Activated naive CD4-positive, alpha-beta T cell treated with anti-CD3 and anti-CD28 coated beads, Interleukin-2, amount 50 U/mL, for 72 hours (primary cell): ENCODE data around the gene VAV3. TPM values are rescaled to one million over a fixed set of nuclear protein-coding genes. Genes with fewer than 3 reads are reported as not detected.
A peak's percentile ranks its signal among the peaks of the same experiment; 100 is the strongest.

Experiments
- ATAC-seq, 2 donors: fragments of 150-1000 bp; cut with Tn5 transposase; 2 replicates each; pipeline ENCODE4 v1.10.0; 2021; ENCODE audit warnings: mild to moderate bottlenecking in 2 of 2, moderate library complexity in 2 of 2
- DNase-seq, 2 donors: peaks; one replicate each; pipeline ENCODE4 v3.0.0; 2021 to 2022; ENCODE audit warnings: low spot score in 2 of 2
- H3K27ac Mint-ChIP-seq, 2 donors: one replicate each; pipeline ENCODE4 v1.8.0; 2022; ENCODE audit warnings: mild to moderate bottlenecking in 2 of 2, mixed read lengths in 2 of 2
- H3K36me3 Mint-ChIP-seq, 2 donors: one replicate each; pipeline ENCODE4 v1.8.0; 2022; ENCODE audit warnings: mixed read lengths in 2 of 2
- H3K9me3 Mint-ChIP-seq, 2 donors: one replicate each; pipeline ENCODE4 v1.8.0; 2022; ENCODE audit warnings: mixed read lengths in 2 of 2
- total RNA-seq, 2 donors: library from RNA; stranded (reverse); gene quantifications; one replicate each; pipeline ENCODE4 v1.2.3, GENCODE V29; 2022

Gene VAV3
- total RNA-seq, 2 donors from 2014 or later = 1.8 to 4.7 TPM

DNA sequence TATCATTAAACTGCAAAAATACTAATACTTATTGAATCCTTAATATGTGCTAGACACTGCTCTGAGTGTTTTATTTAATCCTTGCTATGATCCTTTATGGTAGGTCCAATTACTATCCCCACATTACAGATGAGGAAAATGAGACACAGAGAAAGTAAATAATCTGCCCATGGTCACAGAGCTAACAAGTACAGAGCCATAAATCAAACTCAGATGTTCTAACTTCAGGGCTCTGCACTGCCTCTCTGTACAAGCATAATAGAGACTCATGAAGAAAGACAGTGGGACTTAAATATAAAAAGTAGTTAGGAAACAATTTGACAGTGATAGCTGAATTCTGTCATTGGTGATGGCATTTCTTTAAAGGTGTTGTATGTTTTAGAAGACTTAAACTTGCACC lies 346.4 kb downstream of the VAV3 start:
- no peak for DNase-seq
- no peak for ATAC-seq
- peaks cover under 1 to 8% of the 10 kb centered on the region in 2 donors for H3K9me3 Mint-ChIP-seq
- no peak overlapping the region for H3K27ac Mint-ChIP-seq
- H3K36me3 Mint-ChIP-seq = peaks cover 10 to 28% of the 10 kb centered on the region in 2 donors

DNA sequence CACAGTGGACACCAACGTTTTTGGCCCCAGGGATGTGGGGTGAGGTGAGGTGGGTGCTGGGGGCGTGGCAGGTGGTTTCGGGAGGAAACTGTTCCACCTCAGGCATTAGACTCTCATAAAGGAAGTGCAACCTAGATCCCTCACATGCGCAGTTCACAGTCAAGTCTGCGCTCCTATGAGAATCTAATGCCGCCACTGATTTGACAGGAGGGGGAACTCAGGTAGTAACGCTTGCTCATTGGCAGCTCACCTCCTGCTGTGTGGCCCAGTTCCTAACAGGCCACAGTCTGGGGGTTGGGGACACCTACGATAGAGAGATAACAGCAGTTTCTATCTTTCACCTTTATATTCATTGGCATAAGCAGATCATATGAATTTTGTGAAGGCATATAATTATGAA lies 347.1 kb downstream of the VAV3 start:
- H3K36me3 Mint-ChIP-seq = peaks cover 16 to 32% of the 10 kb centered on the region in 2 donors
- ATAC-seq (no peak), DNase-seq (no peak)
- peaks cover 6 to 11% of the 10 kb centered on the region in 2 donors for H3K9me3 Mint-ChIP-seq
- H3K27ac Mint-ChIP-seq = no peak overlapping the region

DNA sequence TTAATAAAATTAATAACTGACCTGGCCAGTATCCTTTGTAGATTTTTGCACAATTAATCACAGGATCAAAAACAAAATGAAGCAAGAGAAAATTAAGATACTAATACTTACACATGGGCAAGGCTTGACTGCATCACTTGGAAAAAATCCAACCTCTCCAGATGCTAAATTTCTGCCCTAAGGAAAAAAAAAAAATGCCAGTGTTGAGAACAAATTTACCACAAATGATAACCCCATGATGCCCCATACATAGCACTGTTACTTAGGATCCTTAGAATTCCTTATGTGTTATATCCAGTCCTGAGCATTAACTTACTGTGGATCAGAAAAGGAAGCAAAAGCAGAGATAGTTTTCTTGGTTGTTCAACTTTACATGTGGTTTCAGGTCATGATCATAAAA lies 347.5 kb downstream of the VAV3 start:
- peaks cover 20 to 37% of the 10 kb centered on the region in 2 donors for H3K36me3 Mint-ChIP-seq
- DNase-seq = no peak
- H3K27ac Mint-ChIP-seq = no peak overlapping the region
- ATAC-seq = no peak
- peaks cover 6 to 15% of the 10 kb centered on the region in 2 donors for H3K9me3 Mint-ChIP-seq

DNA sequence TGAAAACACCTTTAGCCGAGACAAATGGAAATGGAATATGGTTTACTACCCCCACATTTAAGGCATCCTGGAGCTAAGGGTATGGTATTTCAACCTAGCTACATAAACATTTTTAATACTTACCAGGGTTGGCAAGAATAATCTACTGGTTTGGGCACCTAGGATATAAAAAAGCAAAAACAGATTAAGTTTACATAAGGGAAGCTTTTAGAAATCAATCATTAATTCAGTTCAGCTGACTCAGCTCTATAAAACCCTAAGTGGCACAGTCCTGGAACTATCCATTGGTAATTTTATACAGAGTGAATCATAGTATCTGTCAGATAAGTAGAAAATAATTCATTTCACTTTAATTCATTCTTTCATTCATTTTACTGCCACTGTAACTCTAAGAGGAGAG lies 355.2 kb downstream of the VAV3 start:
- H3K9me3 Mint-ChIP-seq = peaks cover 10 to 20% of the 10 kb centered on the region in 2 donors
- no peak for DNase-seq
- ATAC-seq = no peak
- no peak overlapping the region for H3K27ac Mint-ChIP-seq
- peaks cover 13 to 37% of the 10 kb centered on the region in 2 donors for H3K36me3 Mint-ChIP-seq

DNA sequence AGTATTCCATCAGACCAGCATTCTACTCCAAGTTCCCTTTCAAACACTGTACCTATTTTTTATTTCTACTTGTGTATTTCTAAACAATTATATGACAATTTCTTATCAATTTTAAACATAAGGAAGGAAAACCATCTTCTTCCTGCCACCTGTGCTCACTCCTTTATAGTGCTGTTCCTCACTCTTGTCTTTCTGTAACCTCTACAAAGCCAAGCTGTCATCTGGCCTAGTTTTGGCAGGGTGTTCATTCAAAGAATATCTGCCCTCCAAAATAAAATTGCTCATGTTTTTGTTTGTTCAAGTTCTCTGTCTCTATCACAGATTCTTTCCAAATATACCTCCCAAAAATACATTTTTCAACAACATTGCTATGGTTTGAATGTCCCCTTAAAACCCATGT lies 360.2 kb downstream of the VAV3 start:
- H3K36me3 Mint-ChIP-seq = peaks cover 0 to 21% of the 10 kb centered on the region in 2 donors
- peak overlapping the region in 1 of 2 donors; percentile 27 for H3K27ac Mint-ChIP-seq
- H3K9me3 Mint-ChIP-seq = peaks cover 4 to 8% of the 10 kb centered on the region in 2 donors
- no peak for DNase-seq
- no peak for ATAC-seq

DNA sequence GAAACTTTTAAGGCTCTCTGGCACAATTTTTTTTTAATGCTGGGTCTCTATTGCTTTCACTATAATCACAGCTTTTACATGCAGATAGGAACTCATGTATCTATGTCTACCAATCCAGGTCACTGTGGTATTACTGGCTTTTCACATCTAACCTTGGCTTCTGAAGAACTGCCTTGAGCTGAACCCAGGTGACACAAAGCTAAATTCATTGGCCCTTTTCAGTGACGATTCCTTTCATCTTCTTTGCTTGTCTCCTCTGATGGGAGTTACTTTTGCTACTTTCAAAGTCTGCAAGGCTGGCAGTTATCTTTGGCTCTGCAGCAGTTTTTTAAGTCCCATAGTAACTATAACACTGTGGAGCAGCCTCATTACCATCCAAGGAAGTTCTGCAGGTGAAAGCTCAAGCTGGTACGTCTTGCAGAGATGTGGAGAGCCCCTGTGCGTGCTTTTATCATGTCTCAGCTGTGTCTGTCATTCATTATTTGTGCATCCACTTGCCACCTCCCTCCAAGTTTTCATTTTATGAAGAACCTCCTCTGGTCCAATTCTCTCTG lies 364.3 kb downstream of the VAV3 start:
- Mint-ChIP-seq H3K36me3 (peaks cover 0 to 11% of the 10 kb centered on the region in 2 donors), H3K9me3 (no peaks in the 10 kb centered on the region), H3K27ac (no peak overlapping the region)
- ATAC-seq (no peak), DNase-seq (no peak)

GRCh38 chr1:107599220-107599619 lies 365.8 kb downstream of the VAV3 start:
- DNase-seq (no peak), ATAC-seq (no peak)
- H3K9me3 Mint-ChIP-seq = no peaks in the 10 kb centered on the region
- no peak overlapping the region for H3K27ac Mint-ChIP-seq
- H3K36me3 Mint-ChIP-seq = peaks cover 0 to 11% of the 10 kb centered on the region in 2 donors

- Mint-ChIP-seq H3K36me3 (peaks cover 0 to 11% of the 10 kb centered on the region in 2 donors), H3K9me3 (no peaks in the 10 kb centered on the region), H3K27ac (no peak overlapping the region)
- no peak for DNase-seq
- ATAC-seq = no peak
Measured at GRCh38 chr1:107597290-107597689, 367.7 kb downstream of the VAV3 start.

DNA sequence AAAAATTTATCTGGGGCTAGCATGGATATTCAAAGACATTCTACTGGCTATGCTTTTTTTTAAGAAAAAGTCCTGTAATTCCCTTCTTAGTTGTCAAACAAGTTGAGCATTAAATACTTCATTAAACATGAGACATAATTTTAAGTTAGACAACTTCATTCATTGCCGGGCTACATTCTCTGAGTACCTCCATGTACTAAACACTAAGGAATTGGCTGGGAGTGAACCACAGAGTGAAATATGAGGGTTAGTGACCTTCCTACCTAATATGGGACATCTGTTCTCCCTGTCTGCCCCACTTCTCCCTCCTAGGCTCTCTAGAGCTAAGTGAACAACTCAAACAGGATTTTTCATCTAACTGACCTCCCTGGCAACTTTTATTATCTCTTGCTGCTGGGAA lies 370.4 kb downstream of the VAV3 start:
- H3K27ac Mint-ChIP-seq = no peak overlapping the region
- DNase-seq (no peak), ATAC-seq (no peak)
- H3K36me3 Mint-ChIP-seq = peaks cover 0 to 5% of the 10 kb centered on the region in 2 donors
- H3K9me3 Mint-ChIP-seq = no peaks in the 10 kb centered on the region

DNA sequence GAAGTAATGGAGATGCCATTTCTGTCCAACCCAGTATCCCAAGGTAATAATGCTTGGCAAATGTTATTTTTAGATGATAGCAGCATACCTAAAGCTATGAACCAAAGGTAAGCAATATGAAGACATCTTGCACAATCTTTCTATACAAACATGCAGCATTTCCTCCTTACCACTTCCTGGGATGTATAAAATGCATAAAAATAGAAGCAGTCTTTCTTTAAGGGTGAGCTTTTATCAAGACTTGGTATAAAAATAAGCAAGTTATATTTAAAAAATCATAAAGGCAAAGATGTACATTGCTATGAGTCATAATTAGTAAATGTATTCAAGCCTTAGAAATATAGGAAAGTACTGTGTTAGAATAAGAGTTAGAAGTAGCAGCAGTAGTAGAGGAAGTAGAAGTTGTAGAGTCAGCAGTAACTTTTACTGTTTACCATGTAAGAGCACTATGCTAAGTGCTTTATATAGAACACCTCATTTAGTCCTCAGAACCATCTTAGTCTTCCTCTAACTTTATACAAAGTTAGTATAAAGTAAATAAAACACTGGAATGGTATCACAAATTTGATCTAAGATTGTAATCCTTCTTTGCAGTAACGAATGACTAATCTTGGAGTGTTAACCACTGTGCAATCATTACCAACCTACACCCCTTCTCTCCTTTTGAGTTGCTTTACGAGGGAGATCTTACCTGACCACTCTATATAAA lies 371.3 kb downstream of the VAV3 start:
- no peak for DNase-seq
- Mint-ChIP-seq H3K36me3 (peaks cover 0 to 5% of the 10 kb centered on the region in 2 donors), H3K27ac (no peak overlapping the region), H3K9me3 (no peaks in the 10 kb centered on the region)
- peak; percentile 70 to 97 for ATAC-seq

DNA sequence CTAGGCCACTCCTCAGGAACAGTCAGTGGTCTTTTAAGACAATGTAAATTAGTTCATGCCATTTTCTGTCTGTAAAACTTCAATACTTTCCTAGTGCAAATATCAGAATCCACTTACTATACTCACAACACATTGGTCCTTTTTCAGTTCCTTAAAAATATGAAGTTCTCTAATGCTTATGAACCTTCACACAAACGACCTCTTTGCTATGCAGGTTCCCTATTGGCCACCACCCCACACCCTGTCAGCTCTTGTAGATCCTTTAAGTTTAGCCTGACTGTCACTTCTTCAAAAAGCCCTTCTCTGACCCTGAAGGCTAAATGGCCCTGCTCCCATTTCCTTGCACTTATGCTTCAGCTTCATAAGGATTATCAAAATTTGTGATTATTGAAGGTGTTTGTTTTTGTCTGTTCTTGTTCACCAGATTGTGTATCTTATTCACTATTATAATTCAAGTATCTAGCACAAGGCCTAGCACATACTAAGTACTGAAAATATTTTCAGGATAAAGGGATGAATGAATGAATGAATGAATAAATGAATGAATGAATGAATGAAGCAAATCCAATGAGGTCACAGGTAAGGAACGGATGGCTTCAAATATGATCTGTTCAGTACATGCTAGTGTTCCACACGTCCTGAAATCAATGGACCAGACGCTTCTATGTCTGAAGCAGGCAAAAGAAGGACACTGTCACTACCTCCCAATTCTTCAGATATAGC lies 373.9 kb downstream of the VAV3 start:
- peaks cover 0 to 1% of the 10 kb centered on the region in 2 donors for H3K36me3 Mint-ChIP-seq
- ATAC-seq (no peak), DNase-seq (no peak)
- H3K9me3 Mint-ChIP-seq = no peaks in the 10 kb centered on the region
- no peak overlapping the region for H3K27ac Mint-ChIP-seq

DNA sequence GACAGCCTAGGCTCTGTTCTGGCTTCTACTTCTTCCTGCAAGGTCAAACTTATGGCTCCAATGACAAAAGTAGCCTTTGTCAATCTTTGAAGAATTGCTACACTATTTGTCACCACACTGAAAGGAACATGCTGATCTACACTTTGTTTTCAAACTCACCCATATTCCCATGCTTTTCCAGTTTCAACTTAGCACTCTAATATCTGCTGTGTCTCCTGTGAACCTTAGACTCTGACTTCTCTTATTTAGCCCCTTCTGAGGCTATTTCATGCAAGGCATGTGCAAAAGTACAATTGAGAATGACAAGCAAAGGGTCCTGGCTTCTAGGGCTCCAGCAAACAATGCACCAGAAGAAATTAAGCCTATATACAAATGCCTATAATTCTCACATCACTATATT lies 374.9 kb downstream of the VAV3 start:
- peaks cover 0 to 5% of the 10 kb centered on the region in 2 donors for H3K36me3 Mint-ChIP-seq
- DNase-seq (no peak), ATAC-seq (no peak)
- peaks cover 3 to 5% of the 10 kb centered on the region in 2 donors for H3K9me3 Mint-ChIP-seq
- H3K27ac Mint-ChIP-seq = no peak overlapping the region

DNA sequence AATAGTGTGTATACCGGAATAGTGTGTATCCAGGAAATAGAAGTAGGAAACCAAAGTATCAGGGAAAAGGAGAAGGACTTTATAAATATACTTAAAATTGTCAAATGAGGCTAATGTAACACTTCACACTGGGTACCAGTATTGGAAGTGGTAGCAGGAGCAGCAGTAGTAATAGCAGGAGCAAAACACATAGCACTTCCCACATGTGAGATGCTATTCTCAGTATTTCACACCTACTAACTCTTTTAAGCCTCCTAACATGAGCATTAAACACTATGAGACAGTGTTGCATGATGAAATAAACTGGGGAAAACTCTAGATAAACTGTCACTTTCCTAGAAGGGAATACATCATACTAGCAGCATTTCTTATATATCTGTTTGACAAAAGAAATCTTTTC lies 376.7 kb downstream of the VAV3 start:
- ATAC-seq = peak in 1 of 2 donors; percentile 52
- Mint-ChIP-seq H3K9me3 (peaks cover 3 to 5% of the 10 kb centered on the region in 2 donors), H3K27ac (no peak overlapping the region), H3K36me3 (peaks cover 0 to 5% of the 10 kb centered on the region in 2 donors)
- no peak for DNase-seq

DNA sequence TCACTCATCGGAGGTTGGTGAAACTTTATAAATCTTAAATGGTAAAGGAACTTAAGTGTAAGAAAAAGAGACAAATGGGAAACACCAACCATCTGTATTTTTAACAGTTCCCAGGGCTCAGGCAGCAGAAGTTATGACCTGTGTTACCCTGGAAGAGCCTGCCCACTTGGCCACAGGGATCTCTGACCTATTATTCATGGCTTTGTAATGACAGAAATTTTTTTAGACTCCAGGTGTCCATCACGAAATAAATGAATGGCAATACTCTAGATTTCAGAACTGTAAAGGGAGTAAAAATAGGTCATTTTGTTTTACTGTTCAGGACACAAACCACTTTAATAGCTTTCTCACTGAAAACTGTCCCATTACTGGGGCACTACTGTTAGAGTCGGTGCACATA lies 389.8 kb downstream of the VAV3 start:
- Mint-ChIP-seq H3K27ac (no peak overlapping the region), H3K9me3 (peaks cover 0 to 4% of the 10 kb centered on the region in 2 donors), H3K36me3 (peaks cover 0 to 5% of the 10 kb centered on the region in 2 donors)
- ATAC-seq (no peak), DNase-seq (no peak)

DNA sequence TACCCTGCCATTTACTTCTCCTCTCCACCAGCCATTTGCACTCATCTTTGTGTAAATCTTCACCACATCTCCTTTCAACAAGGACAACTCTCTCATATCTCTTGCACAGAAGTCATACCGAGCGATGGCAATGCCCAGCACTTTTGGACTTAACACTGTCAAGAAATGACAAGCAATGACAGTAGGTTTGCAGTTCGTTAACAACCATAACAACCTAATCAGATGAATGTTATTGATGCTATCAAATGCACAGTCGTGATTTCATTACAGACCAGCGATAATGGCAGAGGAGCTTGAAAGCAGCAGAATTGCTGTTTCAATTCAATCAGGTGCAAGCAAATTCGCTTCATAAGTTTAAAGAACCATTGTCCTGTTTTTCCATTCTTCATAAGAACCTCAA lies 390.9 kb downstream of the VAV3 start:
- ATAC-seq = no peak
- peaks cover 0 to 4% of the 10 kb centered on the region in 2 donors for H3K9me3 Mint-ChIP-seq
- no peak overlapping the region for H3K27ac Mint-ChIP-seq
- peaks cover 0 to 5% of the 10 kb centered on the region in 2 donors for H3K36me3 Mint-ChIP-seq
- no peak for DNase-seq

GRCh38 chr1:107572674-107573211 lies 392.2 kb downstream of the VAV3 start:
- peaks cover 0 to 4% of the 10 kb centered on the region in 2 donors for H3K9me3 Mint-ChIP-seq
- peaks cover 0 to 5% of the 10 kb centered on the region in 2 donors for H3K36me3 Mint-ChIP-seq
- ATAC-seq (no peak), DNase-seq (no peak)
- no peak overlapping the region for H3K27ac Mint-ChIP-seq

DNA sequence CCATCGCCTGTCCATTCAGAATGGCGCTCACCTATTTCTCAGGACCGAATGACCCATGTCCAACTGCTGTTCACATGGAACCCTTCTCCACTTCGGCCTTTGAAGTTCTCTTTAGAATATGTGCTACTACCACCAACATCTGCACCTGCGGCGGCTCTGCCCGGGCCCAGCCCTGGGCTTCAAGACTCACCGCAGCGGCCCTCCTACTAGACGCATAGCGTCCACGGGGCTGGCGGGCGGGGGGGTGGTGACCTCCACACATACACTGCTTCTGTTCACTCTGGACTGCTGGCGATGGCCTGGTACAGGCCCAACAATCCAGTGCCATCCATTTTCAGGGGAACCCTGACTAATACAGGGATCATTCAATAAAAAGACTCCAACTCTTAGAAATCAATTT lies 394.2 kb downstream of the VAV3 start:
- H3K36me3 Mint-ChIP-seq = peaks cover 0 to 5% of the 10 kb centered on the region in 2 donors

More for the DNA sequence above, 394.2 kb downstream of the VAV3 start:
- peaks cover 0 to 4% of the 10 kb centered on the region in 2 donors for H3K9me3 Mint-ChIP-seq
- DNase-seq (no peak), ATAC-seq (no peak)
- H3K27ac Mint-ChIP-seq = no peak overlapping the region
